ENCODE results near the gene LPIN3.

Gene LPIN3

GRCh38 chr20:41361757-41362747 lies 21.4 kb downstream of the LPIN3 start:
- Histone ChIP-seq H3K4me3 (ENCODE audit: low read depth, low read length) (no peak overlapping the region), H3K9ac (ENCODE audit: low read length) (no peak overlapping the region), H3K27ac (ENCODE audit: low read depth, low read length) (no peak overlapping the region), H3K27me3 (ENCODE audit: control insufficient read depth, insufficient read depth, low read length) (peaks cover 34% of the 10 kb centered on the region), H3K4me1 (ENCODE audit: control insufficient read depth, insufficient read depth, low read length) (0 out of 2 replicates have a peak, but pooled peaks cover 5% of the 10 kb centered on the region), H3K9me3 (ENCODE audit: control insufficient read depth, insufficient read depth, low read depth, low read length) (no peaks in the 10 kb centered on the region), H3K36me3 (ENCODE audit: control insufficient read depth, insufficient read depth, low read length) (peaks cover 8% of the 10 kb centered on the region)

GRCh38 chr20:41362748-41363140 lies 22.1 kb downstream of the LPIN3 start:
- Histone ChIP-seq H3K9ac (ENCODE audit: low read length) (no peak overlapping the region), H3K9me3 (ENCODE audit: control insufficient read depth, insufficient read depth, low read depth, low read length) (no peaks in the 10 kb centered on the region), H3K36me3 (ENCODE audit: control insufficient read depth, insufficient read depth, low read length) (peaks cover 3% of the 10 kb centered on the region; the same call in 1 of the 2 replicates), H3K27ac (ENCODE audit: low read depth, low read length) (no peak overlapping the region), H3K4me3 (ENCODE audit: low read depth, low read length) (no peak overlapping the region), H3K4me1 (ENCODE audit: control insufficient read depth, insufficient read depth, low read length) (peaks cover 11% of the 10 kb centered on the region), H3K27me3 (ENCODE audit: control insufficient read depth, insufficient read depth, low read length) (peaks cover 41% of the 10 kb centered on the region)

DNA sequence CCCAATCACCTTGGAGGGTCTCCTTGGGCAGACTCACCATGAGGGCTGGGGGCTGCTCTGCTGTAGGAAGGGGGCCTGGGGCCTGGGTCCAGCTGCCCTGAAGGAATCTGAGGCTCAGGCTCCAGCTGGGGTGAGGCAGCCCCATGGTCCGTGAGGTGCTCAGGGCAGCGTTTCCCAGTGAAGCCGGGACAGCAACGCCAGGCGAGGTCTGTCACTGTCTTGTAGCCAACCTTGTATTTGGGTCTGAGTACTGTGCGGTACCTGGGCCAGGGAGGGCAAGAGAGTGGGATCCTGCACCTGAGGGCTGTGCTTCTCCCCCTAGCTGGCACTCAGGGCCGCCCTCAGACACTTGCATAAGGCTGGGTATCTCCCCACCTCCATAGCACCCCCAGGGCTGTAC lies 23.0 kb downstream of the LPIN3 start:
- no peak overlapping the region for H3K4me3 ChIP-seq (ENCODE audit: low read depth, low read length)
- peaks cover 47% of the 10 kb centered on the region for H3K27me3 ChIP-seq (ENCODE audit: control insufficient read depth, insufficient read depth, low read length)
- H3K4me1 ChIP-seq (ENCODE audit: control insufficient read depth, insufficient read depth, low read length) = peaks cover 11% of the 10 kb centered on the region
- peaks cover 3% of the 10 kb centered on the region; the same call in 1 of the 2 replicates for H3K36me3 ChIP-seq (ENCODE audit: control insufficient read depth, insufficient read depth, low read length)
- no peaks in the 10 kb centered on the region for H3K9me3 ChIP-seq (ENCODE audit: control insufficient read depth, insufficient read depth, low read depth, low read length)
- H3K27ac ChIP-seq (ENCODE audit: low read depth, low read length) = no peak overlapping the region
- H3K9ac ChIP-seq (ENCODE audit: low read length) = no peak overlapping the region

DNA sequence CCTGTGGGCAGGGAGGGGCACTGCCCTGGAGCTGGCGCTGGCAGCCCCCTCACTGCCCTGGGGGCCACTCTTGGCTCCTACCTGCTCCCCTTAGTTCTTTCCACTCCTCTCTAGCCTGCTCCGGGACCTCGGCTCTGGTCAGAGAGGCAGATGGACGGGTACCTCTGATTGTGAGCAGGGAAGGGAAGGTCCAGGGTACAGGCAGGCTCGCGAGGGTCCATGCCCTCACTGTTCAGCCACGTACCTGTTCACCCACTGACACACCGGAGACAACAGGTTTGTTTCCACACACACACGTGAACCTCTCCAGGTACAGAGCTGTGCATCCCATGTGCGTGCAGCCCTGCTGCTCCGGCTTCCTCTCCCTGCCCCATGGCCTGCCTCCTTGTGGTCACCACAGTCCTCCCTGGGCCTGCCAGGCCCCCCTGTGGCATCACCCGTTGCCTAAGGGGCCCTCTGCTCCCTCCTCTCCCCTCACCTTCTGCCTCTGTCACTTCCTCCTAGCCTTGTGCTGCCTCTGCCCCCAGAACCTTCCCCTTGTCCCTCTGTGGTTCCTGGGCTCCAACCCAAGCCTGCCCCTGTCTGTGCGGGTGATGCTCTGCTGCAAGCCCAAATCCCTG lies 23.7 kb downstream of the LPIN3 start:
- H3K9me3 ChIP-seq (ENCODE audit: control insufficient read depth, insufficient read depth, low read depth, low read length) = no peaks in the 10 kb centered on the region
- no peak overlapping the region for H3K4me3 ChIP-seq (ENCODE audit: low read depth, low read length)
- H3K9ac ChIP-seq (ENCODE audit: low read length) = no peak overlapping the region
- H3K27me3 ChIP-seq (ENCODE audit: control insufficient read depth, insufficient read depth, low read length) = peaks cover 52% of the 10 kb centered on the region
- H3K36me3 ChIP-seq (ENCODE audit: control insufficient read depth, insufficient read depth, low read length) = peaks cover 2% of the 10 kb centered on the region; the same call in 1 of the 2 replicates
- H3K4me1 ChIP-seq (ENCODE audit: control insufficient read depth, insufficient read depth, low read length) = peaks cover 11% of the 10 kb centered on the region
- H3K27ac ChIP-seq (ENCODE audit: low read depth, low read length) = no peak overlapping the region

DNA sequence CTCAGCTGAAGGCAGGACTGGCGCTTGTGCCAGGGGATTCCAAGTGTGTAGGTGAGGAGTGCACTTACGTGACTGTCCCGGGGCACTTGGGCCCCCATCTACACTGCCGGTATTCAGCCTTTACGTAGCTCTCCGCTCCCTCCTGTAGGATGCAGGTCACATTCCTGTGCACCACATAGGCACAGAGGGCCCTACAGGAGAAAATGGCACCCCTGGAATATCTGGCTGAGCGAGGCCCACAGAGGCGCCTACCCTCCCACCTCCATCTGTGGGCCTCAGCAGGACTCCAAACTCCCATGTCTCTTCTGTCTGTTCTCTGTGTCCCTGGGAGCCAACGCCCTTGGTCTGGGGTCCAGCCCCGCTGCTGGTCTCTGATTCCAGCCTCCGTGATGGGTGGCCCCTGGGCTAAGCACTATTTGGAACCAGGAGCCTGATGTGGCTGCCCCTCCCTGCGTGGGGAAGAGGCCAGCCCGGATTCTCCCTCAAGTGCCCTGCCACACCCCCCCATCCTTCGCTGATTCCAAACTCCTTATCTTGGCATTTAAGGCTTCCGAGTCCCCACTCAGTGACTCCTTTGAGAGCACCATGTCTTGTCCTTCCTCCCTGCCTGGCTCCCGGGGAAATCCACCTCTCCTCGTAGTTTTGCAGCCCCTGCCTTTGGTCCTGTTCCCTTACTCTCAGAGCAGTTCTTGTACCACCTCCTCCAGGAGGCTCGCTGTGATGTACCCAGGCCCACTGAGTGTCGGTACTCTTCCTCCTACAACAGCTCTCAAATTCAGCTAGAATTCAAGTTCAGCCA lies 24.5 kb downstream of the LPIN3 start:
- Histone ChIP-seq H3K36me3 (ENCODE audit: control insufficient read depth, insufficient read depth, low read length) (no peaks in the 10 kb centered on the region), H3K9ac (ENCODE audit: low read length) (no peak overlapping the region), H3K27me3 (ENCODE audit: control insufficient read depth, insufficient read depth, low read length) (peaks cover 58% of the 10 kb centered on the region), H3K9me3 (ENCODE audit: control insufficient read depth, insufficient read depth, low read depth, low read length) (no peaks in the 10 kb centered on the region; the same call in 1 of the 2 replicates), H3K4me1 (ENCODE audit: control insufficient read depth, insufficient read depth, low read length) (peaks cover 11% of the 10 kb centered on the region), H3K4me3 (ENCODE audit: low read depth, low read length) (peak overlapping the region; percentile 57), H3K27ac (ENCODE audit: low read depth, low read length) (no peak overlapping the region)

DNA sequence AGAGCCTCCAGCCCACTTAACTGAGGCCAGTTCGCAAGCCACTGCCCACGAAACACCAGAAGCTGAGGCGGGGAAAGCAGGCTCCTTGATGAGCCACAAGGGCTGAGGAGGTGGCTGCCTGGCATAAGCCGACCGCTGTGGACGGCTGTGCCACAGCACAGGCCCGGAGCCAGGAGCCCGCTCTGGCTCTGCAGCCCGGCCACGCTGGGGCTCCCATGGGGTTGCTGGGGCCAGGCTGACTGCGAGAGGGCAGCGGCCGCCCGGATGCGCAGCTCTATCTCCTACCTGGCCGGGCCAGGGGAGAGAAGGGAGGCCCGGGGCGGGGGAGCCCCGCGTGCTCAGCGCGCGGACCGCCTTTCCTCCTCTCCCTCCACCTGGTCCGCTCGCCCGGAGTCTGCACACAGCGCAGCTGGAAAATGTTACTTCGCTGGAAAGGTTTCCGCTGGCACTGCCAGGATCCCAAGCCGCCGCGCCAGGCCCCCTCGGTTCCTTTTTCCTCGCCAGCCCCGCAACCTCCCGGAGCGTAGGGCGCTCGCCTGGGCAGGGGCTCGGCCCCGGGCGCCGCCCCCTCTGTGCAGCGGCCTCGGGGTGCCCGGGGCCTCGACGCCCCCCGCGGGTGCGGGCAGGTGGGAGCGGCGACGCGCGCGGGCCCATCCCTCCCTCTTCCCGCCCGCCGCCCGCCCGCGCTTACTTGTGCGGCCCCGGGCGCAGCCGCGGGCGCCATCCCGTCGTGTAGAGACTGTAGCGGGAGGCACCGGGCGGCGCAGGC lies 25.3 kb downstream of the LPIN3 start:
- H3K27ac ChIP-seq (ENCODE audit: low read depth, low read length) = no peak overlapping the region
- peak overlapping the region; percentile 3 for H3K9ac ChIP-seq (ENCODE audit: low read length)
- H3K4me1 ChIP-seq (ENCODE audit: control insufficient read depth, insufficient read depth, low read length) = peaks cover 11% of the 10 kb centered on the region
- H3K27me3 ChIP-seq (ENCODE audit: control insufficient read depth, insufficient read depth, low read length) = peaks cover 58% of the 10 kb centered on the region
- peak overlapping the region; percentile 57 for H3K4me3 ChIP-seq (ENCODE audit: low read depth, low read length)
- no peaks in the 10 kb centered on the region for H3K36me3 ChIP-seq (ENCODE audit: control insufficient read depth, insufficient read depth, low read length)
- H3K9me3 ChIP-seq (ENCODE audit: control insufficient read depth, insufficient read depth, low read depth, low read length) = peaks cover under 1% of the 10 kb centered on the region; the same call in 1 of the 2 replicates

- Histone ChIP-seq H3K27me3 (ENCODE audit: control insufficient read depth, insufficient read depth, low read length) (peaks cover 58% of the 10 kb centered on the region), H3K4me3 (ENCODE audit: low read depth, low read length) (peak within 1 kb of the TSS; percentile 74), H3K36me3 (ENCODE audit: control insufficient read depth, insufficient read depth, low read length) (no peaks in the 10 kb centered on the region), H3K9me3 (ENCODE audit: control insufficient read depth, insufficient read depth, low read depth, low read length) (peaks cover 6% of the 10 kb centered on the region; the same call in 1 of the 2 replicates), H3K9ac (ENCODE audit: low read length) (peak within 1 kb of the TSS; percentile 68), H3K4me1 (ENCODE audit: control insufficient read depth, insufficient read depth, low read length) (peaks cover 11% of the 10 kb centered on the region), H3K27ac (ENCODE audit: low read depth, low read length) (no peak within 1 kb of the TSS)
These were observed 26.1 kb downstream of the LPIN3 start, which contains the start of gene EMILIN3 for GRCh38 chr20:41366546-41367392. TSS of gene EMILIN3 (minus strand) at chr20:41366818. CDS start at chr20:41366634, 184 bp downstream.

DNA sequence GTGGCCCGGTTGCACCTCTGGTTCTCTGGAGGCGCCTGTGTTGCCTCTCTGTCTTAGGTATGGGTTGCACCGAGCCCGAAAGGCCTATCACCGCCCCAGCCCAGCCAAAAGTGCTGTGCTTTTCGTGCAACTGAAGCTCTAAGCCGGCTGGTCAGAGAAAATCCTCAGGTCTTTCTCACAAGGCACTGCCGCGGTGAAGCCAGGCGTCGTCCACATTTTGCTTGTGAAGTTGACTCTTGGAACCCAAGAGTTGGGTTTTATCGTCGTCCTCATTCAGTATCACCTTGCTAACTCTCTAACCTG lies 26.7 kb downstream of the LPIN3 start:
- Histone ChIP-seq H3K4me1 (ENCODE audit: control insufficient read depth, insufficient read depth, low read length) (peaks cover 11% of the 10 kb centered on the region), H3K36me3 (ENCODE audit: control insufficient read depth, insufficient read depth, low read length) (no peaks in the 10 kb centered on the region), H3K9me3 (ENCODE audit: control insufficient read depth, insufficient read depth, low read depth, low read length) (peaks cover 9% of the 10 kb centered on the region), H3K4me3 (ENCODE audit: low read depth, low read length) (peak overlapping the region; percentile 74), H3K27ac (ENCODE audit: low read depth, low read length) (no peak overlapping the region), H3K9ac (ENCODE audit: low read length) (no peak overlapping the region), H3K27me3 (ENCODE audit: control insufficient read depth, insufficient read depth, low read length) (peaks cover 58% of the 10 kb centered on the region)

GRCh38 chr20:41367956-41368355 lies 27.3 kb downstream of the LPIN3 start:
- no peak overlapping the region for H3K27ac ChIP-seq (ENCODE audit: low read depth, low read length)
- no peak overlapping the region for H3K9ac ChIP-seq (ENCODE audit: low read length)
- peaks cover 12% of the 10 kb centered on the region for H3K9me3 ChIP-seq (ENCODE audit: control insufficient read depth, insufficient read depth, low read depth, low read length)
- peaks cover 58% of the 10 kb centered on the region for H3K27me3 ChIP-seq (ENCODE audit: control insufficient read depth, insufficient read depth, low read length)
- peaks cover 11% of the 10 kb centered on the region for H3K4me1 ChIP-seq (ENCODE audit: control insufficient read depth, insufficient read depth, low read length)
- no peaks in the 10 kb centered on the region for H3K36me3 ChIP-seq (ENCODE audit: control insufficient read depth, insufficient read depth, low read length)
- H3K4me3 ChIP-seq (ENCODE audit: low read depth, low read length) = no peak overlapping the region
